Lung (tissue), 12 donors: ENCODE results near the gene ADCY6. TPM values are rescaled to one million over a fixed set of nuclear protein-coding genes. Genes with fewer than 3 reads are reported as not detected.

Source experiments
- ATAC-seq: fragments of 200-7000 bp; cut with Tn5 transposase; one replicate; pipeline ENCODE4 v1.9.1; 2020; ENCODE audit warnings: moderate number of reproducible peaks; ENCODE audit not compliant: insufficient read depth, low FRiP score
- DNase-seq, 3 donors: peaks; one replicate each; pipeline ENCODE4 v3.0.0-alpha.2; 2013 to 2017
- H3K27ac ChIP-seq, 2 donors: one replicate each; pipeline ENCODE4 v1.5.1; 2013; ENCODE audit warnings: mild to moderate bottlenecking in 2 of 2, moderate library complexity in 2 of 2, control low read depth in 1 of 2, inconsistent platforms in 1 of 2, low read depth in 1 of 2, low read length in 1 of 2
- H3K27me3 ChIP-seq, 3 donors: one replicate each; pipeline ENCODE4 v1.5.1; 2013; ENCODE audit warnings: low read length in 2 of 3; ENCODE audit not compliant: control insufficient read depth in 3 of 3, insufficient read depth in 3 of 3
- H3K36me3 ChIP-seq, 4 donors: one replicate each; pipeline ENCODE4 v1.5.1; 2013; ENCODE audit warnings: low read length in 4 of 4, mild to moderate bottlenecking in 1 of 4, moderate library complexity in 1 of 4; ENCODE audit not compliant: control insufficient read depth in 4 of 4, insufficient read depth in 4 of 4
- H3K4me1 ChIP-seq, 5 donors: one replicate each; pipeline ENCODE4 v1.5.1; 2013; ENCODE audit warnings: low read length in 5 of 5, mild to moderate bottlenecking in 2 of 5, moderate library complexity in 1 of 5; ENCODE audit not compliant: control insufficient read depth in 5 of 5, insufficient read depth in 5 of 5
- H3K4me3 ChIP-seq: one replicate; pipeline ENCODE4 v1.5.1; 2013; ENCODE audit warnings: mild to moderate bottlenecking, control low read depth, moderate library complexity
- H3K9ac ChIP-seq, 2 donors: one replicate each; pipeline ENCODE4 v1.5.1; 2013; ENCODE audit warnings: low read length in 2 of 2, control low read depth in 1 of 2; ENCODE audit not compliant: insufficient read depth in 1 of 2
- H3K9me3 ChIP-seq, 4 donors: one replicate each; pipeline ENCODE4 v1.5.1; 2013; ENCODE audit warnings: low read length in 3 of 4, mild to moderate bottlenecking in 1 of 4, moderate library complexity in 1 of 4; ENCODE audit not compliant: control insufficient read depth in 4 of 4, insufficient read depth in 3 of 4
- CTCF ChIP-seq: IDR thresholded peaks from 2 replicates; pipeline ENCODE4 v1.5.1; 2012; ENCODE audit warnings: mild to moderate bottlenecking; ENCODE audit errors: control extremely low read depth, extremely low read depth
- WGBS, 2 donors: extraction: QIAGEN DNeasy Blood & Tissue Kit; methylation state at CpG; one replicate each; pipeline ENCODE4 v1.1.7; 2013; 5-methylcytosine and 5-hydroxymethylcytosine counted together
- polyA plus RNA-seq, 2 donors: library from polyadenylated mRNA; stranded (reverse); fragments of 200-250 nt; gene quantifications; one replicate each; pipeline ENCODE4 v1.2.1, GENCODE V29; 2013
- total RNA-seq, 2 donors: library from RNA; depleted of rRNA in 1 of 2; stranded (reverse); fragments of >200 nt in 1 of 2; gene quantifications; one replicate each; pipeline ENCODE4 v1.2.1, GENCODE V29; 2014 to 2021
- donor health status: control.
- donor health status: control.
- donor health status: Bipolar disorder and iron deficiency.
- donor health status: healthy.
- donor health status: DM: yes; HTN: yes; CAD: no.

Gene ADCY6
- total and polyA plus RNA-seq, 4 donors: 14.4 to 37.0 (median 26.2) TPM

- H3K27me3 ChIP-seq: no peaks in the 10 kb centered on the region
- H3K9me3 ChIP-seq: no peaks in the 10 kb centered on the region
- 0 to 1% methylated on average over 62 to 79 of the region's 79 CpGs for WGBS, 2 donors
- ATAC-seq: no peak
- DNase-seq: peak; percentile 68 to 75 (median 69)
- peaks cover 0 to 55% (median 9%) of the 10 kb centered on the region in 5 donors for H3K4me1 ChIP-seq
- TF ChIP-seq CTCF: no peak
- H3K9ac ChIP-seq: peak within 1 kb of the TSS in 1 of 2 donors; percentile 37
- peak within 1 kb of the TSS; percentile 69 for H3K4me3 ChIP-seq
- no peak within 1 kb of the TSS for H3K27ac ChIP-seq
- H3K36me3 ChIP-seq: no peaks in the 10 kb centered on the region
Observed at GRCh38 chr12:48817873-48818830, 29.3 kb upstream of the ADCY6 start, which contains the start of gene CACNB3. CACNB3 (plus strand) TSS chr12:48818496; CDS start chr12:48818930, 434 bp downstream.

- Histone ChIP-seq H3K27ac (no peak overlapping the region), H3K4me1 (peaks cover 0 to 61% (median 9%) of the 10 kb centered on the region in 5 donors), H3K27me3 (no peaks in the 10 kb centered on the region), H3K9ac (peak overlapping the region in 1 of 2 donors; percentile 4), H3K4me3 (no peak overlapping the region), H3K36me3 (no peaks in the 10 kb centered on the region), H3K9me3 (no peaks in the 10 kb centered on the region)
- DNase-seq (peak in 2 of 3 donors; percentile 58 to 72), ATAC-seq (no peak)
- 88 to 94% methylated on average over 3 of the region's 3 CpGs for WGBS, 2 donors
- no peak for TF ChIP-seq CTCF
Observed at GRCh38 chr12:48816143-48816854, 27.4 kb upstream of the ADCY6 start.

GRCh38 chr12:48815126-48816110, 26.5 kb upstream of the ADCY6 start:
- 1% methylated on average over 40 to 54 of the region's 54 CpGs for WGBS, 2 donors
- H3K4me1 ChIP-seq: peaks cover 0 to 67% (median 10%) of the 10 kb centered on the region in 5 donors
- ATAC-seq: peak; percentile 67

More at GRCh38 chr12:48815126-48816110, 26.5 kb upstream of the ADCY6 start:
- no peaks in the 10 kb centered on the region for H3K36me3 ChIP-seq
- peak overlapping the region; percentile 65 for H3K4me3 ChIP-seq
- TF ChIP-seq CTCF: no peak
- peak overlapping the region in 1 of 2 donors; percentile 58 for H3K9ac ChIP-seq
- DNase-seq: peak; percentile 87 to 95 (median 92)
- H3K27ac ChIP-seq: peak overlapping the region; percentile 34 to 92
- H3K27me3 ChIP-seq: no peaks in the 10 kb centered on the region
- no peaks in the 10 kb centered on the region for H3K9me3 ChIP-seq
